Astrocyte of the hippocampus (primary cell): ENCODE results near the gene PHF11.
"Not testable (repeated sequence)": the region's sequence is repeated elsewhere in the genome, so short reads cannot be mapped to it uniquely, and the experiment has no call there.

Source experiments
- DNase-seq: peaks from one replicate; pipeline ENCODE4 v3.0.0; 2011; ENCODE audit warnings: low read depth, low spot score

The PHF11 gene

GRCh38 chr13:49495783-49496762 is at the start of gene PHF11:
PHF11 (plus strand) TSS chr13:49495953; CDS start chr13:49496002, 49 bp downstream.
- peak; percentile 85 for DNase-seq

GRCh38 chr13:49446473-49446872 is 49.3 kb upstream of the PHF11 start:
- no peak for DNase-seq

GRCh38 chr13:49448753-49449152 is 47.0 kb upstream of the PHF11 start:
- DNase-seq: no peak

GRCh38 chr13:49450105-49450819 is 45.5 kb upstream of the PHF11 start:
- DNase-seq: no peak

GRCh38 chr13:49452725-49453457 is 42.9 kb upstream of the PHF11 start:
- DNase-seq: no peak

GRCh38 chr13:49453465-49453864 is 42.3 kb upstream of the PHF11 start:
- DNase-seq: no peak

GRCh38 chr13:49454388-49455006 is 41.3 kb upstream of the PHF11 start:
- DNase-seq: peak; percentile 26

- DNase-seq: no peak
These were observed 40.8 kb upstream of the PHF11 start for GRCh38 chr13:49455007-49455398.

- DNase-seq: no peak
These were observed 39.6 kb upstream of the PHF11 start for GRCh38 chr13:49456156-49456555.

- no peak for DNase-seq
These were observed 38.5 kb upstream of the PHF11 start for GRCh38 chr13:49457221-49457620.

- no peak for DNase-seq
These were observed 36.2 kb upstream of the PHF11 start for GRCh38 chr13:49459580-49459979.

GRCh38 chr13:49464085-49464484 is 31.7 kb upstream of the PHF11 start:
- DNase-seq: no peak

GRCh38 chr13:49464621-49465325 is 31.0 kb upstream of the PHF11 start:
- DNase-seq: no peak

- DNase-seq: no peak
These were observed 29.4 kb upstream of the PHF11 start for GRCh38 chr13:49466292-49466838.

GRCh38 chr13:49472186-49472585 is 23.6 kb upstream of the PHF11 start:
- DNase-seq: peak; percentile 39

- no peak for DNase-seq
These were observed 19.2 kb upstream of the PHF11 start for GRCh38 chr13:49476529-49476928.

GRCh38 chr13:49481788-49482187 is 14.0 kb upstream of the PHF11 start:
- no peak for DNase-seq

GRCh38 chr13:49488563-49488962 is 7.2 kb upstream of the PHF11 start:
- no peak for DNase-seq

GRCh38 chr13:49494645-49495044 is 1.1 kb upstream of the PHF11 start:
- no peak for DNase-seq

GRCh38 chr13:49496837-49497236 is 1.1 kb downstream of the PHF11 start:
- DNase-seq: not testable (repeated sequence)

GRCh38 chr13:49497272-49497671 is 1.5 kb downstream of the PHF11 start:
- no peak for DNase-seq
